PC-9 (cell line): ENCODE data around the gene URM1.

Experiments used
- CTCF ChIP-seq: fragments of 200-600 bp; sonication (generic); conservative IDR thresholded peaks from 2 replicates; pipeline ENCODE4 v1.6.1; 2017; ENCODE audit warnings: mixed run types, antibody characterized with exemption, mild to moderate bottlenecking, moderate library complexity
- EZH2 ChIP-seq: fragments of 200-600 bp; sonication (generic); IDR thresholded peaks from 2 replicates; pipeline ENCODE4 v1.8.0; 2017; ENCODE audit warnings: antibody characterized with exemption, low read depth

DNA sequence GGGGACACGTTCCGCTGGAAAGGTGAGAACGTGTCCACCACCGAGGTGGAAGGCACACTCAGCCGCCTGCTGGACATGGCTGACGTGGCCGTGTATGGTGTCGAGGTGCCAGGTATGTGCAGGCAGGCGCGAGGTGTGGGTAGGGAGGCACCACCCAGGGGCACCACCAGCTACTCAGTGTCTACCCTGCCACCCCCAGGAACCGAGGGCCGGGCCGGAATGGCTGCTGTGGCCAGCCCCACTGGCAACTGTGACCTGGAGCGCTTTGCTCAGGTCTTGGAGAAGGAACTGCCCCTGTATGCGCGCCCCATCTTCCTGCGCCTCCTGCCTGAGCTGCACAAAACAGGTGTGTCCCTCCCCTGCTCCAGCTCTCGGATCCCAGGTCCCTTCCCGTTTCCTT is 15.7 kb upstream of the URM1 start:
- TF ChIP-seq CTCF (no peak), EZH2 (no peak)
